Heart right ventricle (tissue), 16 donors: Measurements from ENCODE around the gene SOX8. TPM values are rescaled to one million over a fixed set of nuclear protein-coding genes. Genes with fewer than 3 reads are reported as not detected.

Experiments used
- ATAC-seq, 8 donors: fragments of 200-7000 bp; cut with Tn5 transposase; one replicate each; pipeline ENCODE4 v1.9.1; 2020; ENCODE audit warnings: mild to moderate bottlenecking in 8 of 8, moderate library complexity in 8 of 8, moderate number of reproducible peaks in 1 of 8
- DNase-seq, 2 donors: peaks; one replicate each; pipeline ENCODE4 v3.0.0-alpha.2; 2020
- H3K27ac ChIP-seq, 10 donors: fragments of 200-600 bp; sonication (generic) in 2 of 10; one replicate each; pipeline versions ENCODE4 v1.5.0 to v1.8.0; 2020 to 2022; ENCODE audit warnings: mild to moderate bottlenecking in 3 of 10
- H3K27me3 ChIP-seq, 7 donors: fragments of 200-600 bp; one replicate each; pipeline ENCODE4 v1.8.0; 2021 to 2022; ENCODE audit warnings: mild to moderate bottlenecking in 2 of 7
- H3K36me3 ChIP-seq, 9 donors: fragments of 200-600 bp; sonication (generic) in 1 of 9; one replicate each; pipeline versions ENCODE4 v1.5.0 to v1.8.0; 2020 to 2022; ENCODE audit warnings: mild to moderate bottlenecking in 2 of 9
- H3K4me1 ChIP-seq, 9 donors: fragments of 200-600 bp; sonication (generic) in 1 of 9; one replicate each; pipeline versions ENCODE4 v1.5.0 to v1.8.0; 2020 to 2022; ENCODE audit warnings: mild to moderate bottlenecking in 4 of 9
- H3K4me3 ChIP-seq, 10 donors: fragments of 200-600 bp; sonication (generic) in 2 of 10; one replicate each; pipeline versions ENCODE4 v1.5.0 to v1.8.0; 2020 to 2022; ENCODE audit warnings: mild to moderate bottlenecking in 7 of 10, moderate library complexity in 2 of 10
- H3K9me3 ChIP-seq, 11 donors: fragments of 200-600 bp in 10 of 11; sonication (generic) in 2 of 11; one replicate each; pipeline versions ENCODE4 v1.5.0 to v1.8.0; 2013 to 2022; ENCODE audit warnings: mild to moderate bottlenecking in 2 of 11, control low read depth in 1 of 11, moderate library complexity in 1 of 11
- CTCF ChIP-seq, 9 donors: fragments of 200-600 bp; sonication (generic) in 2 of 9; IDR thresholded peaks; one replicate each; pipeline versions ENCODE4 v1.5.0 to v1.8.0; 2021 to 2022; ENCODE audit warnings: antibody characterized with exemption in 9 of 9, mild to moderate bottlenecking in 5 of 9, moderate library complexity in 1 of 9
- WGBS, 2 donors: extraction: QIAGEN DNeasy Blood & Tissue Kit; methylation state at CpG; one replicate each; pipeline ENCODE4 v1.1.7; 2013; ENCODE audit warnings: inconsistent platforms in 1 of 2; 5-methylcytosine and 5-hydroxymethylcytosine counted together
- intact Hi-C, 10 donors: fragments of 100-400 bp; cut with DNase I; formaldehyde crosslinking; loops; one replicate each; pipeline versions ENCODE4 v1.11.1 to v1.14.2; 2022
- polyA plus RNA-seq, 2 donors: library from polyadenylated mRNA; stranded (reverse); fragments of 200-250 nt; gene quantifications; one replicate each; pipeline ENCODE4 v1.2.3, GENCODE V29; 2013
- total RNA-seq, 10 donors: library from RNA; stranded (reverse); fragmentation: NEBNext Ultra II Directional in 3 of 10; extraction: Animal tissue kit (Norgen Biotek cat#: 25700) in 3 of 10; gene quantifications; one replicate each; pipeline versions ENCODE4 v1.2.1 to v1.2.4, GENCODE V29; 2021 to 2023
- donor health status: Arrhythmogenic right ventricular cardiomyopathy.
- donor health status: ischemic (EF 13 %, LVEDD 7.1; RV severe dilation, severe dysfunction).
- donor health status: healthy with polysubstance abuse.
- donor health status: DM: no; HTN: yes; CAD: no.
- donor health status: DM: no; HTN: no; CAD: no.
- donor health status: ischemic (EF 25% LVEDD 6.9; RV normal size, moderate dysfunction).
- donor health status: ischemic (EF 25% LVEDD 5.7; RV mildly dilated, moderate dysfunction).
- donor health status: healthy.
- donor health status: DM: yes; HTN: yes; CAD: no.
- donor health status: Ischemic cardiomyopathy.
- donor health status: ischemic (EF 35%, LVEDD 5.7; RV mildly dilated, moderate dysfunction).
- donor health status: nonischemic (EF 11% LVEDD 7.7; RV severe dilation, severe dysfunction).
- donor health status: DM: yes; HTN: yes; CAD: no.
- donor health status: PGD.
- donor health status: ischemic (EF 29% LVEDD 5.4; RV normal size, mild dysfunction).
- donor health status: nonischemic (EF 23%, LVEDD 6.1; RV moderate dilation, normal function).

The SOX8 gene
- total and polyA plus RNA-seq, 12 donors, result 0.35 to 2.3 (median 1.0) TPM

GRCh38 chr16:998211-998610 lies 16.6 kb downstream of the SOX8 start:
- intact Hi-C loops, result no loop called here
- Histone ChIP-seq H3K27ac (peak overlapping the region in 5 of 10 donors; percentile 1 to 50 (median 45)), H3K4me3 (peak overlapping the region in 6 of 10 donors; percentile 19 to 44 (median 32)), H3K9me3 (peaks cover 0 to 26% (median 19%) of the 10 kb centered on the region in 11 donors), H3K4me1 (peaks cover 0 to 15% (median 12%) of the 10 kb centered on the region in 9 donors), H3K36me3 (no peaks in the 10 kb centered on the region), H3K27me3 (peaks cover 0 to 40% (median 17%) of the 10 kb centered on the region in 7 donors)
- no peak for TF ChIP-seq CTCF (IDR thresholded peaks at IDR 0.05)
- DNase-seq (no peak), ATAC-seq (no peak)
- WGBS, 2 donors, result 79% methylated on average over 11 of the region's 11 CpGs

- intact Hi-C loops, result no loop called here
- Histone ChIP-seq H3K4me1 (peaks cover 0 to 19% (median 12%) of the 10 kb centered on the region in 9 donors), H3K27me3 (peaks cover 0 to 40% (median 18%) of the 10 kb centered on the region in 7 donors), H3K36me3 (no peaks in the 10 kb centered on the region), H3K9me3 (peaks cover 0 to 26% (median 19%) of the 10 kb centered on the region in 11 donors), H3K4me3 (no peak overlapping the region), H3K27ac (no peak overlapping the region)
- 86 to 87% methylated on average over 11 of the region's 11 CpGs for WGBS, 2 donors
- DNase-seq (no peak), ATAC-seq (no peak)
- no peak for TF ChIP-seq CTCF (IDR thresholded peaks at IDR 0.05)
Measured at GRCh38 chr16:998615-999014, 17.0 kb downstream of the SOX8 start.

GRCh38 chr16:999677-1000076 lies 18.1 kb downstream of the SOX8 start:
- no peak overlapping the region for H3K27ac ChIP-seq
- TF ChIP-seq CTCF (IDR thresholded peaks at IDR 0.05), result no peak
- DNase-seq (no peak), ATAC-seq (no peak)
- peaks cover 0 to 22% (median 16%) of the 10 kb centered on the region in 11 donors for H3K9me3 ChIP-seq
- H3K27me3 ChIP-seq, result peaks cover 0 to 40% (median 18%) of the 10 kb centered on the region in 7 donors
- WGBS, 2 donors, result 82 to 83% methylated on average over 11 of the region's 11 CpGs
- H3K4me3 ChIP-seq, result no peak overlapping the region
- H3K36me3 ChIP-seq, result no peaks in the 10 kb centered on the region
- H3K4me1 ChIP-seq, result peaks cover 0 to 22% (median 12%) of the 10 kb centered on the region in 9 donors
- intact Hi-C loops, result loop anchor here in 1 of 10 donors (10.0 kb wide), 1 partner anchor 105 kb away; no protein-coding TSS in a partner anchor

- peaks cover 0 to 12% (median 7%) of the 10 kb centered on the region in 11 donors for H3K9me3 ChIP-seq
- peaks cover 0 to 40% (median 18%) of the 10 kb centered on the region in 7 donors for H3K27me3 ChIP-seq
- peaks cover 0 to 22% (median 12%) of the 10 kb centered on the region in 9 donors for H3K4me1 ChIP-seq
- ATAC-seq, result no peak
- DNase-seq, result no peak
- no peak overlapping the region for H3K4me3 ChIP-seq
- TF ChIP-seq CTCF (IDR thresholded peaks at IDR 0.05), result no peak
- no peaks in the 10 kb centered on the region for H3K36me3 ChIP-seq
- intact Hi-C loops, result loop anchor here in 1 of 10 donors (10.0 kb wide), 1 partner anchor 106 kb away; no protein-coding TSS in a partner anchor
- H3K27ac ChIP-seq, result no peak overlapping the region
- 86 to 87% methylated on average over 17 of the region's 17 CpGs for WGBS, 2 donors
Measured at GRCh38 chr16:1000608-1001007, 19.0 kb downstream of the SOX8 start.
